Stimulated activated CD4-positive, alpha-beta T cell treated with anti-CD3 and anti-CD28 coated beads, Interleukin-4, amount 100 ng/mL, for 4 hours (primary cell): ENCODE results near the gene CCDC92B.

Experiments
- DNase-seq, 2 experiments: peaks; one replicate each; pipeline ENCODE4 v3.0.0-alpha.2; 2020

Gene CCDC92B

GRCh38 chr17:2777242-2777867 is 27.9 kb upstream of the CCDC92B start:
- no peak for DNase-seq

GRCh38 chr17:2776589-2777241 is 27.3 kb upstream of the CCDC92B start:
- peak in 1 of 2 experiments; percentile 16 for DNase-seq

- no peak for DNase-seq
Measured at GRCh38 chr17:2775206-2775605, 25.8 kb upstream of the CCDC92B start.

GRCh38 chr17:2770129-2770528 is 20.7 kb upstream of the CCDC92B start:
- no peak for DNase-seq

- no peak for DNase-seq
Measured at GRCh38 chr17:2758870-2759269, 9.4 kb upstream of the CCDC92B start.

GRCh38 chr17:2755891-2756724 is 6.7 kb upstream of the CCDC92B start:
- no peak for DNase-seq

- no peak for DNase-seq
Measured at GRCh38 chr17:2751491-2751890, 2.0 kb upstream of the CCDC92B start.

- DNase-seq = no peak
Measured at GRCh38 chr17:2750721-2751120, 1.3 kb upstream of the CCDC92B start.

- DNase-seq = peak; percentile 63 to 74
Measured at GRCh38 chr17:2749784-2750181, 331 bp upstream of the CCDC92B start.

GRCh38 chr17:2745317-2746037 is 4.0 kb downstream of the CCDC92B start:
- no peak for DNase-seq

GRCh38 chr17:2737693-2738092 is 11.8 kb downstream of the CCDC92B start:
- DNase-seq = no peak

GRCh38 chr17:2736956-2737355 is 12.5 kb downstream of the CCDC92B start:
- DNase-seq = no peak

GRCh38 chr17:2735896-2736295 is 13.6 kb downstream of the CCDC92B start:
- DNase-seq = no peak

- no peak for DNase-seq
Measured at GRCh38 chr17:2734939-2735338, 14.5 kb downstream of the CCDC92B start.

- DNase-seq = no peak
Measured at GRCh38 chr17:2731807-2732206, 17.6 kb downstream of the CCDC92B start.

GRCh38 chr17:2730764-2731353 is 18.6 kb downstream of the CCDC92B start:
- DNase-seq = no peak

GRCh38 chr17:2724784-2725164 is 24.7 kb downstream of the CCDC92B start:
- peak; percentile 41 to 54 for DNase-seq

- DNase-seq = no peak
Measured at GRCh38 chr17:2723997-2724783, 25.3 kb downstream of the CCDC92B start.

- DNase-seq = no peak
Measured at GRCh38 chr17:2723505-2723996, 25.9 kb downstream of the CCDC92B start.

- no peak for DNase-seq
Measured at GRCh38 chr17:2722611-2723010, 26.8 kb downstream of the CCDC92B start.

- DNase-seq = no peak
Measured at GRCh38 chr17:2721603-2722002, 27.8 kb downstream of the CCDC92B start.

- no peak for DNase-seq
Measured at GRCh38 chr17:2719861-2720260, 29.6 kb downstream of the CCDC92B start.
